Prostate gland (tissue), 2 donors: ENCODE results near the gene CEP152. TPM values are rescaled to one million over a fixed set of nuclear protein-coding genes. Genes with fewer than 3 reads are reported as not detected.

ENCODE experiments used
- DNase-seq: peaks from one replicate; pipeline ENCODE4 v3.0.0-alpha.2; 2019; ENCODE audit warnings: low spot score
- H3K27ac ChIP-seq, 2 donors: fragments of 200-600 bp; sonication (generic); 2 replicates each; pipeline ENCODE4 v1.5.1; 2017 to 2019
- H3K27me3 ChIP-seq: fragments of 200-600 bp; sonication (generic); replicated peaks from 2 replicates; pipeline ENCODE4 v1.5.1; 2019; ENCODE audit not compliant: insufficient read depth
- H3K36me3 ChIP-seq, 2 donors: fragments of 200-600 bp; sonication (generic); 1 replicate in 1 of 2; 2 replicates in 1 of 2; pipeline versions ENCODE4 v1.5.1 to v1.8.1; 2017 to 2019
- H3K4me1 ChIP-seq: fragments of 200-600 bp; sonication (generic); replicated peaks from 2 replicates; pipeline ENCODE4 v1.5.1; 2019
- H3K4me3 ChIP-seq, 2 donors: fragments of 200-600 bp; sonication (generic); 2 replicates each; pipeline ENCODE4 v1.5.1; 2017 to 2019
- H3K9me3 ChIP-seq: fragments of 200-600 bp; sonication (generic); 2 replicates; pipeline ENCODE4 v1.5.1; 2017
- CTCF ChIP-seq, 4 experiments: fragments of 200-600 bp in 2 of 4; fragments of 450-650 bp in 2 of 4; sonication (generic) in 2 of 4; IDR thresholded peaks; 1 replicate in 3 of 4; 2 replicates in 1 of 4; pipeline ENCODE4 v1.5.1; 2016 to 2019; ENCODE audit warnings: antibody characterized with exemption in 4 of 4, mild to moderate bottlenecking in 2 of 4, moderate library complexity in 2 of 4
- POLR2A ChIP-seq: fragments of 450-650 bp; IDR thresholded peaks from one replicate; pipeline ENCODE4 v1.6.1; 2016; ENCODE audit warnings: antibody characterized with exemption, mild to moderate bottlenecking
- POLR2AphosphoS5 ChIP-seq: sonication (generic); formaldehyde crosslinking; IDR thresholded peaks from one replicate; pipeline ENCODE4 v1.6.1; 2017; ENCODE audit warnings: antibody characterized with exemption
- WGBS: methylation state at CpG from one replicate; pipeline ENCODE4 v1.1.5; 2018; 5-methylcytosine and 5-hydroxymethylcytosine counted together
- intact Hi-C: fragments of 100-400 bp; cut with DNase I; formaldehyde crosslinking; loops from one replicate; pipeline ENCODE4 v1.14.2; 2022
- total RNA-seq, 2 donors: library from RNA; depleted of rRNA; stranded (reverse); fragments of >200 nt; gene quantifications; one replicate each; pipeline ENCODE4 v1.1.0, GENCODE V29; 2016

Gene CEP152
- 1 to 10 TPM; 5.9 to 9.0 TPM for total RNA-seq

- Histone ChIP-seq H3K27ac (peak within 1 kb of the TSS; percentile 37 to 63), H3K4me1 (no peaks in the 10 kb centered on the region), H3K27me3 (no peaks in the 10 kb centered on the region), H3K4me3 (peak within 1 kb of the TSS; percentile 54 to 65), H3K36me3 (no peaks in the 10 kb centered on the region), H3K9me3 (no peaks in the 10 kb centered on the region)
- peak in 2 of 4 experiments; percentile 27 to 34 for TF ChIP-seq CTCF (IDR thresholded peaks at IDR 0.05)
- peak; percentile 92 for TF ChIP-seq POLR2AphosphoS5
- TF ChIP-seq POLR2A: peak; percentile 19
- peak; percentile 99 for DNase-seq
- WGBS: under 1% methylated on average over 50 of the region's 51 CpGs
- intact Hi-C loops: no loop called here
These were observed at the start of gene CEP152 for GRCh38 chr15:48810414-48811324. CEP152 (minus strand) TSS chr15:48811069; CDS start chr15:48805649, 5,420 bp downstream.

- intact Hi-C loops: no loop called here
- Histone ChIP-seq H3K4me1 (no peaks in the 10 kb centered on the region), H3K4me3 (no peak overlapping the region), H3K36me3 (no peaks in the 10 kb centered on the region), H3K27me3 (no peaks in the 10 kb centered on the region), H3K27ac (no peak overlapping the region), H3K9me3 (no peaks in the 10 kb centered on the region)
- DNase-seq: no peak
- 80% methylated on average over 2 of the region's 2 CpGs for WGBS
- TF ChIP-seq POLR2AphosphoS5 (no peak), POLR2A (no peak), CTCF (IDR thresholded peaks at IDR 0.05) (no peak)
These were observed 48.6 kb upstream of the CEP152 start for GRCh38 chr15:48859426-48859825.

GRCh38 chr15:48858401-48858800 lies 47.5 kb upstream of the CEP152 start:
- no peaks in the 10 kb centered on the region for H3K36me3 ChIP-seq
- 55% methylated on average over 2 of the region's 2 CpGs for WGBS
- H3K9me3 ChIP-seq: no peaks in the 10 kb centered on the region
- H3K4me3 ChIP-seq: no peak overlapping the region
- no peaks in the 10 kb centered on the region for H3K27me3 ChIP-seq
- DNase-seq: no peak
- no peak overlapping the region for H3K27ac ChIP-seq
- no peak for TF ChIP-seq POLR2A
- TF ChIP-seq CTCF (IDR thresholded peaks at IDR 0.05): no peak
- TF ChIP-seq POLR2AphosphoS5: no peak
- H3K4me1 ChIP-seq: no peaks in the 10 kb centered on the region
- intact Hi-C loops: no loop called here

- Histone ChIP-seq H3K4me1 (no peaks in the 10 kb centered on the region), H3K4me3 (no peak overlapping the region), H3K27me3 (no peaks in the 10 kb centered on the region), H3K27ac (no peak overlapping the region), H3K9me3 (no peaks in the 10 kb centered on the region), H3K36me3 (no peaks in the 10 kb centered on the region)
- 32% methylated on average over 2 of the region's 2 CpGs for WGBS
- TF ChIP-seq POLR2A (no peak), POLR2AphosphoS5 (no peak), CTCF (IDR thresholded peaks at IDR 0.05) (no peak)
- intact Hi-C loops: no loop called here
- DNase-seq: no peak
These were observed 46.1 kb upstream of the CEP152 start for GRCh38 chr15:48856942-48857341.
